HG03196 (cell line): ENCODE results near the gene GJB1.

ENCODE experiments used
- ATAC-seq: cut with Tn5 transposase; IDR thresholded peaks from one replicate; pipeline ENCODE4 v1.9.1; 2021; ENCODE audit not compliant: unreplicated experiment

Gene GJB1

DNA sequence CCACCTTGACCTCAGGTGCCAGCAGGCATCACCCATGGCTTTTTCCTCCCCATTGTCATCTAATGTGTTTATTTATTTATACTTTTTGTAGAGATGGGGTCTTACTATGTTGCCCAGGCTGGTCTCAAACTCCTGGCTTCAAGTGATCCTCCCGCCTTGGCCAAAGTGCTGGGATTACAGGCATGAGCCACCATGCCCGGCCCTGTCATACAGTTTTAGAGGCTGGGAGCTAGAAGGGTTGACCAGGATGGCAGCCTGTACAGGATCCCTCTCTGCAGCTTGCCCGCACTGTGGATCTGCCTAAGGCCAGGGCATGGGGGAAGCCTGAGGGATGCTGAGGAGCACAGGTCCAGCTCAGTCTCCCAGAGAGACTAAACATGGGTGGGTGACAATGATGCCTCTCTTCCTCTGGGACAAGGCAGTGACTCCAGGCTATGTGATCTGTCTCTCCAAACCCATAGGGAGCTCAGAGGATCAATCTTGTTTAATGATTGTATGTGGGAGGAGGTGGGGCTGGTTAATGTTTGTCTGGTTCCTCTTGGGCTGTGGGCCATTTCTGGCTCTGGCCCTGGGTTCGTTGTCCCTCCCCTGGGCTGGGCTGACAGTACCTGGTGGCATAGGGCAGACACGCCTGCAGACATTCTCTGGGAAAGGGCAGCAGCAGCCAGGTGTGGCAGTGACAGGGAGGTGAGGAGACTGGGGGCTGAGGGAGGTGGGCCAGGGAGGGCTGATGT lies 8.3 kb upstream of the GJB1 start:
- ATAC-seq, result no peak

- no peak for ATAC-seq
Measured at GRCh38 chrX:71215338-71215912, 7.6 kb upstream of the GJB1 start.

DNA sequence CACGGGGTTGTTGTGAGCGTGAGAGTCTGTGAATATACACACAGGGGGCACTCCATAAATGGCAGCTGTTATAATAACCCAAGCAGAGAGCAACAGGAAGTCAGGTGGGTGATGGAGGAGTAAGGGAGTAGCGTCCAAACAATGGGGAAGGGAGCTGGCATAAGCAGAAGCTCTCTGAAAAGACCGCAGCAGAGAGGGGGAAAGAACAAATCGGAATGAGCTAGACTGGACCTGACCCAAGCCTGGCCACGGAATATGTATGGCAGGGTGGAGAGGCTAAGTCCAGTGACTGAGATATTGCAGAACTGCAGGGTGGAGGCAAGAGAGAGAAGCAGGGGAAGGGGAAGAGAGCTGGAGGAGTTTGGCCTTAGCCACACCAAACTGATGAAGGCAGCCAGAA lies 6.5 kb upstream of the GJB1 start:
- no peak for ATAC-seq

- ATAC-seq, result no peak
Measured at GRCh38 chrX:71217298-71217697, 5.7 kb upstream of the GJB1 start.

DNA sequence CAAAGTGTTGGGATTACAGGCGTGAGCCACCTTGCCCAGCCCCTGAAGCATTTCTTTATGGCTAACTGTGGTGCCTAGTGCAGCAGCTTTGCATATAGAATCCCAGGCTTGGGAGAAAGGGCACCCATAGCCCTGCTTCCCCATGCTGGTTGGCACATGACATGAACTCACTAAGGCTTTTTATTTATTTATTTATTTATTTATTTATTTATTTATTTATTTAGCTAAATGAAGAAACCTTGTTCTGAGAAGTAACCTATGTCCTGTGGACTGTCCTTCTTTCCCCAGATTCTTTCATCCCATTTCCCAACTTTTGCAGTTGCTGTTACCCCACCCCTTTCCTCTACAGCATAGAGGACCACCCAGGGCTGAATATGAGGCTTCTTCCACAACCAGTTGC lies 1.9 kb upstream of the GJB1 start:
- ATAC-seq, result no peak

GRCh38 chrX:71224098-71224708 lies 1.2 kb downstream of the GJB1 start:
- ATAC-seq, result no peak

GRCh38 chrX:71225009-71225408 lies 2.0 kb downstream of the GJB1 start:
- no peak for ATAC-seq

- no peak for ATAC-seq
Measured at GRCh38 chrX:71225676-71226075, 2.7 kb downstream of the GJB1 start.

DNA sequence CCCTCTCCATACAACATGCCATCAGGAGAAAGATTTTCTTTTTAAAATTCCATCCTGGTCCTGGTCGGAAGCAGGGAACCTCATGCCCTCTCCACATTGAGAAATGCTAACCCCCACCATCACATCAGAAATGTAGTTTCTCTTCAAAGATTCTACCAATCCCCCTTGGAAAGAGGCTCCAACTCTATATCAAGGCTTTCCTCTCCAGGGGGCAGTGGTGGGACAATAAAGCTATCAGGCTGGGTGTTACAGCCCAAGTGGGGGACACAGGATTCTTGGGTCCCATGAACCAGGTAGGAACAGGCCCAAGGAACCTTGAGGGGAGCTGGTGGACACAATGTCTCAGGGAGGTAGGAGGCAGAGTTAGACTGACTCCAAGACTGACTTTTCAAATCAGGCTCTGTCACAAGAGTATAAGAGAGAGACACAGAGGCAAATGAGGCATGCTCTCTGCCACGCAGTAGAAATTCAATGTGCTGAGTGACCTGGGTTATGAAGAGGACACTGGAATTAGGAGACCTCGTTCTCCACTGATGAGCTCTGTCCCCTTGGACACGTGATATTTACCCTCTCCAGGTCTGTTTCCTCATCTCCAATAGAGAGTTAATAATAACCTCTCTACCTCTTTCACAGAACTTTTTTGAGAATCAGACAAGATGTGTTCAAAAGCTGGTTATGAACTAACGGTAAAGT lies 4.5 kb downstream of the GJB1 start:
- no peak for ATAC-seq

- no peak for ATAC-seq
Measured at GRCh38 chrX:71228063-71228642, 5.1 kb downstream of the GJB1 start.

GRCh38 chrX:71235482-71235881 lies 12.5 kb downstream of the GJB1 start:
- ATAC-seq, result no peak

DNA sequence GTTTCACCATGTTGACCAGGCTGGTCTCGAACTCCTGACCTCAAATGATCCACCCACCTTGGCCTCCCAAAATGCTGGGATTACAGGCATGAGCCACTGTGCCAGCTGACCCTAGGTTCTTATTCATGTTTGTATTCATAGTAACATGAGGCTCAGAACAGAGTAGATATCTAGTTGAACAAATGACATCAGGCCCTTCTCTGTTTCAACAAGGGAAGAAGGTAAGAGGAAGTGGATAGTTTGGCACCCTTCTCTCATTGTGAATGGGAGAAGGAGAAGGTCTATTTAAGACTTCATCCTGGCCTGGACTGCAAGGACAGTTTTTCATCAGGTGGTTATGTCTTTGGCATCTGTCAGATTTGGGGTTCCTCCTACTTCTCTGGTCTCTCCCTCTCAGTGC lies 13.8 kb downstream of the GJB1 start:
- no peak for ATAC-seq

DNA sequence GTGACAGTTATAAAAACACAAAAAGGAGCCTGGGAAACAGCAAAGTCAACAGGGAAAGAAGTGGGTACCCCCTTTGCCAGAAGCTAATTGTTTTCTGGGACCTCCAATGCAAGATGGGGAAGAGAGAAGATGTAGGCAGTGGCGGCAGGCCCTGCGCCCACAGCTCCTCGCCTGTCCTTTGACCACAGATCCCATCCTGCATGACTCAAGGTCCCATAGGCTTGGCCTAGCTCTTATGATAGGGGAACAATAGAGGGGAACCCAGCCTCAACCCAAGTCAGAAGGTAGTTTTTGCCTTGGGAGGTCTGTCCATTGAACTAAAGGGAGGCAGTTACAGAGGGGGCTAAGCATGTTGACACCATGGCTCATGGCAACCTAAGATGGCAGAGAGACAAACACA lies 16.8 kb downstream of the GJB1 start:
- no peak for ATAC-seq

DNA sequence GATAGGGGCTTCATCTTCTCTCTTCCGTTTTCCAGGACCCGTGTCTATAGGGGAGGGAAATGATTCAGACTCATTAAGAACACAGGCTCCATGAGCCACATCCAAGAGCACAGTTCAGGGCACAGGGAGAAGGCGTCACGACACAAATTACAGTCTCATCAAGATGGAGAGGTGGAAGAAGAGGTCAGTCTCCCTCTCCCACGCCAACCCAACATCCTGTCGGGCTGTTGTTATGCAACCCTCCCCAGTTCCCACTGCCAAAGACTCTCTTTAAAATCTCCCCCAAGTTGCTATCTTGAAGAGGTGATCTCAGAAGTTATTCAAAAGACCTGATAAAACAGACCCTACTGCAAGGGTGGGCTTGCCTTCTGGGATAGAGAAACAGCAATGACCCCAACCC lies 18.3 kb downstream of the GJB1 start:
- no peak for ATAC-seq

- ATAC-seq, result no peak
Measured at GRCh38 chrX:71244359-71245128, 21.5 kb downstream of the GJB1 start.

GRCh38 chrX:71245159-71245558 lies 22.1 kb downstream of the GJB1 start:
- ATAC-seq, result no peak

DNA sequence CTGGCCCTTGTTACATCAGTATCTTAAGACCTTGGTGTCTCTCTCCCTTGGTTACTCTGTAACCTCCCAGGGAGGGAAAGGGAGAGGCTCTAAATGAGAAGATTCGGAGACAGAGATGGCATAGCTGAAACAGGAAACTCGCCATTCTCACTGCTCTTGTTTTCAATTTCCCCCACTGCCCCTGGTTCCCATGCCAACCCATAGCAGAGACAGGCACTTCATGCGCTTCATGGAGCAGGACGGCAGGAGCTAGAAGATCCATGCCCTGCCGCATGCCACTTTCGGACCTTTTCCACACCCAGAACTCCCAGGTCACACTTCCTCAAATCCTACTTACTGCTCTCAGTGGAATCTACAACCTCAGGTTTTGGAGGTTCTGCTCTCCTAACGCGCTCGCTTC lies 27.8 kb downstream of the GJB1 start:
- no peak for ATAC-seq

GRCh38 chrX:71251466-71251973 lies 28.5 kb downstream of the GJB1 start:
- no peak for ATAC-seq

DNA sequence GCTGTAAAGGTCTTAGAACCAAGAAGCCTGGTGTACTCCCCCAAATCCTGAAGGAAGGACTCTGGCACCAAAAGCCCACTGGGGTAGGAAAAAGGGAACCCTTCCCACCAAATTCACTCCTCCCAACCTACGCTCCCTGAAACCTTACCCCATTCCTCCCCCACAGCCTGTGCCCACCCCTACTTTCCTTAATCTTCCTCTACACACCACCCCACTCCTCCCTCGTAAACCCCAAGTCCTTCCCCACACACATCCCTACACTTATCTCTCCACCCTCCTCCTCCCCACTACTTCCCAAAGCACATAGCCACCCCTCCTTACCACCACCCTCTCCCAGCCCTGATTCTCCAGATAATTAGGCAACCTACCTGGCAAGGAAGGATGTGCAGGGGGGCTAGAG lies 29.2 kb downstream of the GJB1 start:
- ATAC-seq, result no peak

GRCh38 chrX:71253253-71254091 lies 30.4 kb downstream of the GJB1 start:
- ATAC-seq, result no peak
